Metanephros (tissue), 1 donor: ENCODE results near the gene GIT2. TPM values are rescaled to one million over a fixed set of nuclear protein-coding genes. Genes with fewer than 3 reads are reported as not detected.

Experiments used
- total RNA-seq: library from RNA; depleted of rRNA; stranded (reverse); fragments of >200 nt; gene quantifications from one replicate; pipeline ENCODE4 v1.2.3, GENCODE V29; 2014

Gene GIT2
- 48.7 TPM for total RNA-seq

GRCh38 chr12:109995686-109996482 lies at the start of gene GIT2:
Gene GIT2, minus strand, starts transcription at chr12:109996368. Its CDS starts 144 bp downstream, at chr12:109996224.

GRCh38 chr12:109998904-109999648 lies 2.9 kb upstream of the GIT2 start, which contains the start of gene ANKRD13A:
Gene ANKRD13A, plus strand, starts transcription at chr12:109999430. Its CDS starts 259 bp downstream, at chr12:109999689.

DNA sequence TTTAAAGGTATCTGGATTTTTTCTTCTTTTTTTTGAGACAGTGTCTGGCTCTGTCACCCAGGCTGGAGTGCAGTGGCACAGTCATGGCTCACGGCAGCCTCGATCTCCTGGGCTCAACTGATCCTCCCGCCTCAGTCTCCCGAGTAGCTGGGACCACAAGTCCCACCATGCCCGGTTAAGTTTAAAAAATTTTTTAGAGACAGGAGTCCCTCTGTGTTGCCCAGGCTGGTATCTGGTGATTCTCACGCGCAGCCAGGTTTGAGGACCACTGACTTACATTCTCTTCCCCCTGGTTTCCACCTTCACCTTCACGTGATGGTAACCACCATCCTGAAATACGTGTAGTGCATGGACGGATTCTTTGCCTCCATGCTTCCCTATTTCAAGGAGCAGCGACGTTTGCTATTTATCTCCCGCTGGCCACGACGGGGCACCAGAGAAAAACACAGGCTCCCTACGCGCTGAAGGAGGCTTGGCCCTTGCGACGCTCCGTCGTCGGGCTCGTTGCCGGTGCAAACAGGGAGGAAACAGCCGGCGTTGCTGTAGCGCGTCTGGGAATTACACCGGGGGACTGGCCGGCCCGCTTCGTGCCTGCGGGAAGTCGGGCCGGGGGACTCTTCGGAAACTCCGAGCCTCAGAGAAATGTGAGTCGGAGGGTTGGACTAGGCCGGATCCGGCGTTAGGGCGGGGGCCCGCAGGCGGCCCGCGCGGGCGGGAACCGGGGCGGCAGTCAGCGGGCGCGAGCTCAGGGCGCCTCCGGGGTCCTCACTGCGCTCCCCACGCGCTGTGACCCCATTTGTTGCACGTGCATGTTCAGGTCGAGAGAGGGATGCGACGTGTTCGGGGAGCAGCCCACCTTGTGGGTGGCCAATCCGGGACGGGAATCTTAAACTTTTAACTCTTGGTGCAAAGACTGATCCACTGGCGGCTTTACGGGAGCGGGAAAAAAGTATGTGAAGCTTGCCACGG lies 96.1 kb downstream of the GIT2 start, which contains the start of gene TCHP:
Gene TCHP (plus strand): TSS at position 492 of the 969 bp plus-strand sequence. CDS start 2,753 bp downstream, outside the sequence.

GRCh38 chr12:109880043-109880931 lies 115.9 kb downstream of the GIT2 start, which contains the start of gene GLTP:
Gene GLTP, minus strand, starts transcription at chr12:109880541. Its CDS starts 167 bp downstream, at chr12:109880374.

Other genes with a start within 250 kb of the GIT2 start
- 13.9 TPM for gene TRPV4, start 163.0 kb downstream of the GIT2 start, total RNA-seq
- 37.0 TPM for gene GLTP, start 115.8 kb downstream of the GIT2 start, total RNA-seq
- gene TCHP, start 96.1 kb downstream of the GIT2 start, total RNA-seq = 13.8 TPM
- gene ANKRD13A, start 3.1 kb upstream of the GIT2 start, total RNA-seq = 45.1 TPM
- 23.6 TPM for gene C12orf76, start 52.2 kb upstream of the GIT2 start, total RNA-seq
- gene IFT81, start 128.0 kb upstream of the GIT2 start, total RNA-seq = 15.4 TPM